Testis (tissue), 2 donors: ENCODE data around the gene PET100.

Source experiments
- CTCF ChIP-seq, 3 experiments: fragments of 450-650 bp in 2 of 3; fragments of 200-600 bp in 1 of 3; sonication (generic) in 1 of 3; IDR thresholded peaks; one replicate each; pipeline ENCODE4 v1.5.1; 2016 to 2019; ENCODE audit warnings: antibody characterized with exemption in 3 of 3, mild to moderate bottlenecking in 2 of 3, moderate library complexity in 1 of 3
- POLR2A ChIP-seq: fragments of 450-650 bp; IDR thresholded peaks from one replicate; pipeline ENCODE4 v1.6.1; 2017; ENCODE audit warnings: antibody characterized with exemption, mild to moderate bottlenecking, moderate library complexity

- no peak for TF ChIP-seq CTCF (IDR thresholded peaks at IDR 0.05)
- no peak for TF ChIP-seq POLR2A
These were observed 39.2 kb downstream of the PET100 start, which contains the start of gene RETN for GRCh38 chr19:7668842-7669241.
